Bronchial epithelial cell (primary cell): ENCODE results near the gene TRIM77. TPM values are rescaled to one million over a fixed set of nuclear protein-coding genes. Genes with fewer than 3 reads are reported as not detected.
"Not testable (repeated sequence)": the region's sequence is repeated elsewhere in the genome, so short reads cannot be mapped to it uniquely, and the experiment has no call there.

Experiments used
- DNase-seq: peaks from one replicate; pipeline ENCODE4 v3.0.0-alpha.2; 2010; ENCODE audit warnings: low read depth
- FAIRE-seq: peaks from 2 replicates; lab custom pipeline; 2011; peaks lifted over from hg19 to GRCh38; lab: Jason Lieb, UNC
- H3K27me3 ChIP-seq: 2 replicates; pipeline ENCODE4 v1.5.1; 2011; ENCODE audit warnings: low read length; ENCODE audit not compliant: control insufficient read depth, insufficient read depth
- H3K36me3 ChIP-seq: 2 replicates; pipeline ENCODE4 v1.5.1; 2011; ENCODE audit warnings: low read length; ENCODE audit not compliant: control insufficient read depth, insufficient read depth
- H3K4me3 ChIP-seq: 2 replicates; pipeline ENCODE4 v1.5.1; 2011; ENCODE audit warnings: mild to moderate bottlenecking, low read depth, low read length, control low read depth
- CTCF ChIP-seq: IDR thresholded peaks from 2 replicates; pipeline ENCODE4 v1.5.1; 2011; ENCODE audit warnings: mild to moderate bottlenecking, moderate library complexity, low read length, control low read depth, inconsistent platforms; ENCODE audit not compliant: insufficient read depth, severe bottlenecking
- total RNA-seq: library from RNA; depleted of rRNA; stranded (reverse); fragments of >200 nt; gene quantifications from 2 replicates; pipeline ENCODE4 v1.2.1, GENCODE V29; 2014

Gene TRIM77
- total RNA-seq, 1 donor from 2014 or later, result not detected

- no peak for FAIRE-seq
Measured at GRCh38 chr11:89736566-89736965, 26.5 kb downstream of the TRIM77 start.

GRCh38 chr11:89737116-89737515, 27.0 kb downstream of the TRIM77 start:
- DNase-seq (no peak), FAIRE-seq (no peak)
- H3K27me3 ChIP-seq, result no peaks in the 10 kb centered on the region
- TF ChIP-seq CTCF, result no peak
- H3K36me3 ChIP-seq, result no peaks in the 10 kb centered on the region
- H3K4me3 ChIP-seq, result no peak overlapping the region

More at GRCh38 chr11:89736566-89736965, 26.5 kb downstream of the TRIM77 start:
- Histone ChIP-seq H3K36me3 (no peaks in the 10 kb centered on the region), H3K27me3 (no peaks in the 10 kb centered on the region), H3K4me3 (no peak overlapping the region)
- DNase-seq, result peak; percentile 4
- TF ChIP-seq CTCF, result no peak

GRCh38 chr11:89741406-89741805, 31.3 kb downstream of the TRIM77 start:
- not testable (repeated sequence) for H3K27me3 ChIP-seq, H3K36me3 ChIP-seq, DNase-seq, FAIRE-seq, H3K4me3 ChIP-seq

GRCh38 chr11:89744158-89744557, 34.1 kb downstream of the TRIM77 start:
- not testable (repeated sequence) for FAIRE-seq, DNase-seq, H3K36me3 ChIP-seq, H3K27me3 ChIP-seq, H3K4me3 ChIP-seq

GRCh38 chr11:89750822-89751221, 40.7 kb downstream of the TRIM77 start:
- not testable (repeated sequence) for H3K27me3 ChIP-seq, FAIRE-seq, H3K4me3 ChIP-seq, H3K36me3 ChIP-seq, DNase-seq

Other genes with a start within 250 kb of the TRIM77 start
- 0.26 TPM in 1 of 2 replicates, not detected in the other for gene NOX4, start 218.9 kb upstream of the TRIM77 start, total RNA-seq
- not detected in 2 replicates for gene TRIM49, start 98.3 kb downstream of the TRIM77 start, total RNA-seq
- not detected in 2 replicates for gene TRIM64B, start 168.2 kb downstream of the TRIM77 start, total RNA-seq
- gene TRIM49D1, start 211.9 kb downstream of the TRIM77 start, total RNA-seq, result not detected in 2 replicates
- gene TRIM49D2, start 213.8 kb downstream of the TRIM77 start, total RNA-seq, result not detected in 2 replicates